Kidney tubule cell (primary cell): Measurements from ENCODE around the gene MYMX.

ENCODE experiments used
- DNase-seq: peaks from one replicate; pipeline ENCODE4 v3.0.0-alpha.2; 2018; ENCODE audit warnings: low spot score

The MYMX gene

DNA sequence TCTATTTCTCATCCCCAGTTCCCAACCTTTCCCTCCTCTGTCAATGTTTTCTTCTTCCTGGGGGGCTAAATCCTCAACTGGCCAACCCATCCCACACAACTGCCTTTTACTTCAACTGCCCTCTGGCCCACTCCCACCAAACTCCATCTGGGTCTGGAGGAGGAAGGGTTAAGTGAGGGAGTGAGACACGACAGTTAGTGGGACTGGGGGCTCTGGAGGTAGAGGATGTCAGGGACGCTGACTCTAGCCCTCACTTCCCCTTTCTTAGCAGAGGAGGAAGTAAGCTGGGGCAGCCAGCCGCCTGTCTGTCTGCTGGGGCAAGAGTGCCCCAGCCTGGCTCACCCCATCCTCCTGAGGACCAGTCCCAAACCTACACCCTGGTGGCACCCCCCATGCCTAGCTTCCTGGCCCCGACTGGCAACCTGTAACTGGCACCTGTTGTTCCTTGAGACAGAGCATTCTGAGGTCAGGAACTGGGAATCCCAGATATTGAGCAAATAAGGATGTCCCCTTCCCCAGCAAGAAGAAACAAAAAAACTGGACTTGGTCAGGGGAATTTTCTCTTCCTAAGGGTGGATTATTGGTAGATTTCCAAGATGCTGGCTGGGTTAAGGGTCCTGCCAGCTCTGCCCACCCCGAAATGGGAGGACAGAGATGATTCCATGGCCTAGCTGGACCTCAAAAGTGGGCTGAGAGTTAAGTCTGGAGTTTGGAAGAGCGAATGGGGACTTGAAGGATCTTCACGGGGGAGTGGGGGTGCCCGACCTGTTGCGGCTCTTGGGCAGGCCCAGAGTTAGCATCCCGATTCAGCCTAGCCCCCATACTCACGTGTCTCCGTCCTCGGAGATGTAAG, 47.7 kb downstream of the MYMX start:
- peak; percentile 42 for DNase-seq

DNA sequence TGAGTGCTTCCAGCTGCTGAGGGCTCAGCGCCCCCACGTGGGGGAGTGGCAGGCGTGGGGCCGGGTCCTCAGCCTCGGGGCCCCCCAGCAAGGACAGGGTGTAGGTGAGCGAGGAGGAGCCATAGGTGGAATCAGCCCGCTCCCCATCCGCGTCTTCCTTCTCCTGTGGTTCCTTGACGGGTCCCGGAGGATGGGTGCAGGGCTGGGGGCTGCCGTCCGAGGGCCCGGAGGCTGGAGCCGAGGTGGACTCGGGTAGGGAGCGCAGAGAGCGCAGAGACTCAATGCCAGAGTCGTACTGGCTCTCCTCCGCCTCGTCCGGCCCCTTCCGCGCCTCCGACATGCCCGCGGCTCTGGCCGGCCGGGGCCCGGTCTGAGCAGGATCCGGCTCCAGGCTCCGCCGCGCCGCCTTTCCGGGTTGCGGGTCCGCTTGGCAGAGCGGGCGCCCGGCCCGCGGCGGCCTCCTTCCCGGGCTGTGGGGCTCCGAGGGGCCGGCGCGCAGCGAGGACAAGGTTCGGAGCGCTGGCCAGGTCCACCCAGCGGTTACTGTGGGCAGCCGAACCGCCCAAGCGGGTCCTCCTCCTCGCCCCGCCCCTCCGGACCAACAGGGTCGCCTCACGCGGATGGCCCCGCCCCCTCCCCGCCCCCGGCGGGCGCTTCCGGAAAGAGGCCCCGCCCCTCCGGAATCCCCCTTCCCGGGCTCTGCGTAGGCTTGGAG, 48.4 kb downstream of the MYMX start, which contains the start of gene NFKBIE:
Gene NFKBIE (minus strand): TSS at position 545 of the 715 bp plus-strand sequence. CDS start 205 bp downstream, at position 340.
- DNase-seq = peak; percentile 96

DNA sequence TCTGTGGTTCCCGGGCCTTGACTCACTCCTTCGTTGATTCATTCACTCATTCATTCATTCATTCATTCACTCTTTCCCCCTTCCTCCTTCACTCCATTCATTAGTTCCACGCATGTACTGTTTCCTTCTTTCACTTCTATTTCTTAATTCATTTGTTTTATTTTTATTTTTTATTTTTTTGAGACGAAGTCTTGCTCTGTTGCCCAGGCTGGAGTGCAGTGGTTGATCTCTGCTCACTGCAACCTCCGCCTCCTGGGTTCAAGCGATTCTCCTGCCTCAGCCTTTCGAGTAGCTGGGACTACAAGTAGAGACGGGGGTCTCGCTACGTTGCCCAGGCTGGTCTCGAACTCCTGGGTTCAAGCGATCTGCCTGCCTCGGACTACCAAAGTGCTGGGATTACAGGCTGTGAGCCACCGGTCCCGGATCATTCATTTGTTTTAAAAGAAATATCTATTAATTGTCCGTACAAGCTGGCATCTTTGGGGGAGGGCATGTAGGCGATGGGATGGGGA, 49.1 kb downstream of the MYMX start:
- no peak for DNase-seq

DNA sequence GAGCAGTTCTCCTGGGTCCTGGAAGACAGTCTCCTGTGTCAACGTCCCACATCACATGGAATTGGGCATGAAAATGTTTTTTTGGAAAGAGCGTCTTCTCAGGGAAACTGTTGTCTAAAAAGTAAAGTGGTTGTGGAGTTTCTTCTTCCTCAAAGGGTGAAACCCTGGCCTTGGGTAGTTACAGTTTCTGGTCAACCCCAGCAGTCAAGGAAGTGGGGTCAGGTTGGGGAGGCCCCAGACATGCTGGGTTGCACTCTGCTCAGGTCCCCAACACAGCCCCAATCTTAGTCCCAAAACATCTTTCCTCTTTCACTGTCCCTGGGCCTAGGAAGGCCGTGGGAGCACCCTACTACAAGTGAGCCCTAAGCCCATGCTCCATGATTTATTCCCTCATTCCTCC, 49.6 kb downstream of the MYMX start:
- DNase-seq = no peak

DNA sequence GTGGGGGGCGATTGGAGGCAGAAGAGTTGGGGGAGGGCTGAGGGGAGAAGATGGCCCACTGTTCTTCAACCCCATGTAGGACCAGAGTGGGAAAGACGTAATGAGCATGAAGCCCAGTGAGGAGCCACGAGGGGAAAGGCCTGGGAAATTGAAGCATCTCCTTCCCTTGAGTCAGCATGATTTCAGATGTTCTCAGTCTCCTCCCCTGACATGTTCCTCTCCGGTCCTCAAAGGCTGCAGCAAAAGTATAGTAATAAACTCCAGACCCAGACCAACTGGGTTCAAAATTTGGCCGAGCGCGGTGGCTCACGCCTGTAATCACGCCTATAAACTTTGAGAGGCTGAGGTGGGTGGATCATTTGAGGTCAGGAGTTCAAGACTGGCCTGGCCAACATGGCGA, 50.5 kb downstream of the MYMX start:
- DNase-seq = no peak
